Vagina (tissue), 2 donors: ENCODE data around the gene APOC4.

ENCODE experiments used
- POLR2A ChIP-seq, 2 donors: fragments of 450-650 bp; IDR thresholded peaks; one replicate each; pipeline ENCODE4 v1.6.1; 2017; ENCODE audit warnings: antibody characterized with exemption in 2 of 2, mild to moderate bottlenecking in 2 of 2, moderate library complexity in 2 of 2
- POLR2AphosphoS5 ChIP-seq, 2 donors: sonication (generic); formaldehyde crosslinking; IDR thresholded peaks; one replicate each; pipeline ENCODE4 v1.9.0; 2017; ENCODE audit warnings: antibody characterized with exemption in 2 of 2, mild to moderate bottlenecking in 2 of 2, low read depth in 1 of 2; ENCODE audit not compliant: insufficient read depth in 1 of 2
- TF ChIP-seq, protein P1 (sequence below), 3 experiments: fragments of 450-650 bp in 2 of 3; fragments of 200-600 bp in 1 of 3; sonication (generic) in 1 of 3; IDR thresholded peaks; one replicate each; pipeline ENCODE4 v1.5.1; 2017 to 2019; ENCODE audit warnings: antibody characterized with exemption in 3 of 3, mild to moderate bottlenecking in 2 of 3, moderate library complexity in 2 of 3

GRCh38 chr19:44984005-44984404 is 42.0 kb downstream of the APOC4 start:
- TF ChIP-seq, protein P1, sequence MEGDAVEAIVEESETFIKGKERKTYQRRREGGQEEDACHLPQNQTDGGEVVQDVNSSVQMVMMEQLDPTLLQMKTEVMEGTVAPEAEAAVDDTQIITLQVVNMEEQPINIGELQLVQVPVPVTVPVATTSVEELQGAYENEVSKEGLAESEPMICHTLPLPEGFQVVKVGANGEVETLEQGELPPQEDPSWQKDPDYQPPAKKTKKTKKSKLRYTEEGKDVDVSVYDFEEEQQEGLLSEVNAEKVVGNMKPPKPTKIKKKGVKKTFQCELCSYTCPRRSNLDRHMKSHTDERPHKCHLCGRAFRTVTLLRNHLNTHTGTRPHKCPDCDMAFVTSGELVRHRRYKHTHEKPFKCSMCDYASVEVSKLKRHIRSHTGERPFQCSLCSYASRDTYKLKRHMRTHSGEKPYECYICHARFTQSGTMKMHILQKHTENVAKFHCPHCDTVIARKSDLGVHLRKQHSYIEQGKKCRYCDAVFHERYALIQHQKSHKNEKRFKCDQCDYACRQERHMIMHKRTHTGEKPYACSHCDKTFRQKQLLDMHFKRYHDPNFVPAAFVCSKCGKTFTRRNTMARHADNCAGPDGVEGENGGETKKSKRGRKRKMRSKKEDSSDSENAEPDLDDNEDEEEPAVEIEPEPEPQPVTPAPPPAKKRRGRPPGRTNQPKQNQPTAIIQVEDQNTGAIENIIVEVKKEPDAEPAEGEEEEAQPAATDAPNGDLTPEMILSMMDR (IDR thresholded peaks at IDR 0.05) = no peak
- TF ChIP-seq POLR2A (IDR thresholded peaks at IDR 0.05) (no peak), POLR2AphosphoS5 (IDR thresholded peaks at IDR 0.05; ENCODE audit: insufficient read depth in 1 of 2, low read depth in 1 of 2) (no peak)
